Measurements from ENCODE around the gene ANO7.

- no peak for TF ChIP-seq EZH2 (IDR thresholded peaks at IDR 0.05; ENCODE audit: borderline replicate concordance, insufficient read depth, low read length, poor library complexity, severe bottlenecking)
- no peak for TF ChIP-seq CTCF (IDR thresholded peaks at IDR 0.05; ENCODE audit: poor library complexity, severe bottlenecking)
- TF ChIP-seq MXI1 (conservative IDR thresholded peaks at IDR 0.05; ENCODE audit: poor library complexity, severe bottlenecking), result no peak
- TF ChIP-seq POLR2AphosphoS5 (IDR thresholded peaks at IDR 0.05), result no peak
- TF ChIP-seq SMC3 (conservative IDR thresholded peaks at IDR 0.05; ENCODE audit: poor library complexity), result no peak
- TF ChIP-seq RAD21 (conservative IDR thresholded peaks at IDR 0.05), result no peak
- no peak for TF ChIP-seq EP300 (conservative IDR thresholded peaks at IDR 0.05; ENCODE audit: poor library complexity, severe bottlenecking)
- TF ChIP-seq TAF1 (IDR thresholded peaks at IDR 0.05; ENCODE audit: low read depth), result no peak
- no peak for TF ChIP-seq REST (IDR thresholded peaks at IDR 0.05; ENCODE audit: borderline replicate concordance)
Observed at GRCh38 chr2:241211276-241211675, 22.8 kb downstream of the ANO7 start.

Measured in neural cell (in vitro differentiated cells).